A549 (cell line): ENCODE measurements around the gene CLDN34.

Experiments used
- CTCF ChIP-seq: fragments of >200 bp; sonication (Bioruptor Twin); formaldehyde crosslinking; IDR thresholded peaks from 3 replicates; pipeline ENCODE4 v1.5.1; 2016
- EP300 ChIP-seq, 2 experiments: fragments of >200 bp; sonication (Bioruptor Twin); formaldehyde crosslinking; IDR thresholded peaks; 2 replicates in 1 of 2; 3 replicates in 1 of 2; pipeline ENCODE4 v1.6.1; 2016 to 2017
- FOSL2 ChIP-seq, 2 experiments: fragments of 450-650 bp in 1 of 2; fragments of >200 bp in 1 of 2; sonication (Bioruptor Twin) in 1 of 2; formaldehyde crosslinking; IDR thresholded peaks; 2 replicates each; pipeline versions ENCODE4 v1.5.0 to v1.6.1; 2016 to 2020; ENCODE audit warnings: mild to moderate bottlenecking in 1 of 2, moderate library complexity in 1 of 2
- JUNB ChIP-seq: fragments of >200 bp; sonication (Bioruptor Twin); formaldehyde crosslinking; IDR thresholded peaks from 2 replicates; pipeline ENCODE4 v1.6.1; 2016
- POLR2A ChIP-seq: IDR thresholded peaks from 2 replicates; pipeline ENCODE4 v1.6.1; 2012; ENCODE audit warnings: mild to moderate bottlenecking, low read length
- RAD21 ChIP-seq, 2 experiments: fragments of >200 bp in 1 of 2; sonication (Bioruptor Twin) in 1 of 2; formaldehyde crosslinking in 1 of 2; IDR thresholded peaks in 1 of 2; conservative IDR thresholded peaks in 1 of 2; 2 replicates in 1 of 2; 3 replicates in 1 of 2; pipeline ENCODE4 v1.6.1; 2012 to 2018; ENCODE audit warnings: inconsistent platforms in 1 of 2
- SMC3 ChIP-seq: fragments of >200 bp; sonication (Bioruptor Twin); formaldehyde crosslinking; IDR thresholded peaks from 3 replicates; pipeline ENCODE4 v1.6.1; 2018; ENCODE audit warnings: inconsistent platforms
- TF ChIP-seq, protein P1 (sequence below): fragments of 450-650 bp; IDR thresholded peaks from 2 replicates; pipeline ENCODE4 v1.6.1; 2014; ENCODE audit warnings: antibody characterized with exemption
- TF ChIP-seq, protein P2 (sequence below): fragments of 200-600 bp; sonication (generic); IDR thresholded peaks from 2 replicates; pipeline ENCODE4 v1.6.1; 2016; ENCODE audit warnings: antibody characterized with exemption, mild to moderate bottlenecking, moderate library complexity

DNA sequence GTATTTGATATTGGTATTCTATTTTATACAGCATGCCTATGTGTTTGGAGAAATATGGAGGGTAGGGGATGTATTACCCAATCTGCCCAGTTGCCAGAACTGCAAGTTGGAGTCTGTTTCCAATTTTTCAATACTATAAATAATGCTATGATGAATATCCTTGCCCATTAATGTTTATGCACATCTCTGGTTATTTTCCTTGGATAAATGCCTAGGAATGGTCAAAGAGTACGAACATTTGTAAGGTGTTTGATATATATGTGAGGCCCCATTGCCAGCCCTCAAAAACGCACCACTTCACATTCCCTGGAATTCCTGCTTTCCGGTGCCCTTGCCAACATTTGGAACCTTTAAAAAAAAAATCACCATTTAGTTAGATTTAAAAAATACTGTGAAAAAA, 34.3 kb downstream of the CLDN34 start:
- TF ChIP-seq, protein P1, sequence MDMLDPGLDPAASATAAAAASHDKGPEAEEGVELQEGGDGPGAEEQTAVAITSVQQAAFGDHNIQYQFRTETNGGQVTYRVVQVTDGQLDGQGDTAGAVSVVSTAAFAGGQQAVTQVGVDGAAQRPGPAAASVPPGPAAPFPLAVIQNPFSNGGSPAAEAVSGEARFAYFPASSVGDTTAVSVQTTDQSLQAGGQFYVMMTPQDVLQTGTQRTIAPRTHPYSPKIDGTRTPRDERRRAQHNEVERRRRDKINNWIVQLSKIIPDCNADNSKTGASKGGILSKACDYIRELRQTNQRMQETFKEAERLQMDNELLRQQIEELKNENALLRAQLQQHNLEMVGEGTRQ, result no peak
- no peak for TF ChIP-seq EP300 (IDR thresholded peaks at IDR 0.05)
- no peak for TF ChIP-seq RAD21 (conservative IDR thresholded peaks at IDR 0.05 in 1 of 2, IDR thresholded peaks at IDR 0.05 in 1 of 2)
- TF ChIP-seq POLR2A, result no peak
- no peak for TF ChIP-seq CTCF
- TF ChIP-seq, protein P2, sequence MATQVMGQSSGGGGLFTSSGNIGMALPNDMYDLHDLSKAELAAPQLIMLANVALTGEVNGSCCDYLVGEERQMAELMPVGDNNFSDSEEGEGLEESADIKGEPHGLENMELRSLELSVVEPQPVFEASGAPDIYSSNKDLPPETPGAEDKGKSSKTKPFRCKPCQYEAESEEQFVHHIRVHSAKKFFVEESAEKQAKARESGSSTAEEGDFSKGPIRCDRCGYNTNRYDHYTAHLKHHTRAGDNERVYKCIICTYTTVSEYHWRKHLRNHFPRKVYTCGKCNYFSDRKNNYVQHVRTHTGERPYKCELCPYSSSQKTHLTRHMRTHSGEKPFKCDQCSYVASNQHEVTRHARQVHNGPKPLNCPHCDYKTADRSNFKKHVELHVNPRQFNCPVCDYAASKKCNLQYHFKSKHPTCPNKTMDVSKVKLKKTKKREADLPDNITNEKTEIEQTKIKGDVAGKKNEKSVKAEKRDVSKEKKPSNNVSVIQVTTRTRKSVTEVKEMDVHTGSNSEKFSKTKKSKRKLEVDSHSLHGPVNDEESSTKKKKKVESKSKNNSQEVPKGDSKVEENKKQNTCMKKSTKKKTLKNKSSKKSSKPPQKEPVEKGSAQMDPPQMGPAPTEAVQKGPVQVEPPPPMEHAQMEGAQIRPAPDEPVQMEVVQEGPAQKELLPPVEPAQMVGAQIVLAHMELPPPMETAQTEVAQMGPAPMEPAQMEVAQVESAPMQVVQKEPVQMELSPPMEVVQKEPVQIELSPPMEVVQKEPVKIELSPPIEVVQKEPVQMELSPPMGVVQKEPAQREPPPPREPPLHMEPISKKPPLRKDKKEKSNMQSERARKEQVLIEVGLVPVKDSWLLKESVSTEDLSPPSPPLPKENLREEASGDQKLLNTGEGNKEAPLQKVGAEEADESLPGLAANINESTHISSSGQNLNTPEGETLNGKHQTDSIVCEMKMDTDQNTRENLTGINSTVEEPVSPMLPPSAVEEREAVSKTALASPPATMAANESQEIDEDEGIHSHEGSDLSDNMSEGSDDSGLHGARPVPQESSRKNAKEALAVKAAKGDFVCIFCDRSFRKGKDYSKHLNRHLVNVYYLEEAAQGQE, result no peak
- no peak for TF ChIP-seq SMC3
- no peak for TF ChIP-seq FOSL2 (IDR thresholded peaks at IDR 0.05)
- no peak for TF ChIP-seq FOSL2 (CRISPR knock-in tag; IDR thresholded peaks at IDR 0.05)
- no peak for TF ChIP-seq JUNB
